CD4-positive, alpha-beta memory T cell (primary cell): ENCODE results near the gene RASGRF2. TPM values are rescaled to one million over a fixed set of nuclear protein-coding genes. Genes with fewer than 3 reads are reported as not detected.
A peak's percentile ranks its signal among the peaks of the same experiment; 100 is the strongest.

Experiments used
- CTCF ChIA-PET: fragments of 350-600 bp; sonication (Branson Sonifier 250); formaldehyde crosslinking; loops from one replicate; lab custom pipeline; 2021; ENCODE audit warnings: inconsistent platforms; ENCODE audit not compliant: partially characterized antibody; lab: Charles Lee
- POLR2A ChIA-PET: fragments of 350-600 bp; sonication (Branson Sonifier 250); formaldehyde crosslinking; loops from one replicate; lab custom pipeline; 2021; ENCODE audit not compliant: partially characterized antibody; lab: Charles Lee
- DNase-seq, 5 donors: peaks; one replicate each; pipeline versions ENCODE4 v3.0.0 to v3.0.0-alpha.2; 2020 to 2022; ENCODE audit warnings: mixed read lengths in 1 of 5
- H3K27ac ChIP-seq: one replicate; pipeline ENCODE4 v1.7.0; 2013; ENCODE audit warnings: low read depth, low read length
- H3K27me3 ChIP-seq: 2 replicates; pipeline ENCODE4 v1.7.0; 2013; ENCODE audit warnings: mild to moderate bottlenecking, low read length, moderate library complexity; ENCODE audit not compliant: insufficient read depth
- H3K36me3 ChIP-seq: 2 replicates; pipeline ENCODE4 v1.7.0; 2013; ENCODE audit warnings: mild to moderate bottlenecking, low read length, moderate library complexity; ENCODE audit not compliant: insufficient read depth
- H3K4me1 ChIP-seq: 2 replicates; pipeline ENCODE4 v1.7.0; 2013; ENCODE audit warnings: mild to moderate bottlenecking, low read length, moderate library complexity; ENCODE audit not compliant: insufficient read depth
- H3K4me3 ChIP-seq, 2 donors: one replicate each; pipeline ENCODE4 v1.7.0; 2013; ENCODE audit warnings: low read length in 2 of 2, mild to moderate bottlenecking in 1 of 2
- H3K9me3 ChIP-seq, 2 donors: one replicate each; pipeline ENCODE4 v1.7.0; 2013; ENCODE audit warnings: low read length in 2 of 2, control low read depth in 1 of 2; ENCODE audit not compliant: control insufficient read depth in 1 of 2
- H3K27ac Mint-ChIP-seq, 7 donors: one replicate each; pipeline ENCODE4 v1.8.0; 2020 to 2021; ENCODE audit warnings: mixed read lengths in 7 of 7, mild to moderate bottlenecking in 6 of 7, inconsistent platforms in 3 of 7, moderate library complexity in 3 of 7
- H3K27me3 Mint-ChIP-seq, 2 donors: one replicate each; pipeline ENCODE4 v1.8.0; 2020 to 2021; ENCODE audit warnings: mixed read lengths in 2 of 2
- H3K36me3 Mint-ChIP-seq, 2 donors: one replicate each; pipeline ENCODE4 v1.8.0; 2020 to 2021; ENCODE audit warnings: mixed read lengths in 2 of 2, inconsistent platforms in 1 of 2, mild to moderate bottlenecking in 1 of 2
- H3K4me1 Mint-ChIP-seq, 4 donors: one replicate each; pipeline ENCODE4 v1.8.0; 2020 to 2021; ENCODE audit warnings: mixed read lengths in 4 of 4, mild to moderate bottlenecking in 1 of 4
- H3K4me3 Mint-ChIP-seq, 8 donors: one replicate each; pipeline ENCODE4 v1.8.0; 2020 to 2021; ENCODE audit warnings: mixed read lengths in 8 of 8, mild to moderate bottlenecking in 7 of 8, moderate library complexity in 6 of 8, inconsistent platforms in 3 of 8
- H3K9me3 Mint-ChIP-seq, 8 donors: one replicate each; pipeline ENCODE4 v1.8.0; 2020 to 2021; ENCODE audit warnings: mixed read lengths in 8 of 8, mild to moderate bottlenecking in 5 of 8, inconsistent platforms in 3 of 8, moderate library complexity in 1 of 8
- intact Hi-C: fragments of 100-400 bp; cut with micrococcal nuclease; formaldehyde crosslinking; loops from one replicate; pipeline ENCODE4 v1.15.1; 2023
- polyA plus RNA-seq, 2 donors: library from polyadenylated mRNA; unstranded; fragments of 300-500 nt; fragmentation: Illumina TruSeq; gene quantifications; one replicate each; pipeline ENCODE4 v1.2.3, GENCODE V29; 2021
- total RNA-seq, 2 experiments: library from RNA; stranded (reverse); gene quantifications; one replicate each; pipeline ENCODE4 v1.2.3, GENCODE V29; 2021

Gene RASGRF2
- total and polyA plus RNA-seq, 4 experiments from 2014 or later: 10.0 to 39.3 (median 25.3) TPM

DNA sequence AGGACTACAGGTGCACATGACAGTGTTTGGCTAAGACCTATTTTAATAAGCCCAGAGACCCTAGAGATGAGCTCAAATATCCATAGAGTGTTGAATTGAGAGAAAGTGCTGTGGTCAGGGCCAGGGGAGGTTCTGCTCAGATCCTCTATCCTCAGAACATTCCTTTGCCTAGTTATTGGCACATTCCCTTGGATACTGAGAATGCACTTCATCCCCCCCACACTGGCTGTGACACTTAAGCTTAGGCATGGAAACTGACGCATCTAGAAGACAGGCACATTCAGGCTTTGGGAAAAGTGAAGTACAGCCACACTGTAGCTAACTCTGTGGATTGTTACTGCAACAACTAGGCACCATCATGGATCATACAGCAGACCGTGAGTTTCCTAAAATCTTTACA lies 27.1 kb upstream of the RASGRF2 start:
- Mint-ChIP-seq H3K27ac (no peak overlapping the region), H3K4me1 (peaks cover 2 to 11% (median 7%) of the 10 kb centered on the region in 4 donors), H3K36me3 (no peaks in the 10 kb centered on the region), H3K4me3 (no peak overlapping the region), H3K27me3 (no peaks in the 10 kb centered on the region), H3K9me3 (no peaks in the 10 kb centered on the region)
- no peak for DNase-seq
- no peaks in the 10 kb centered on the region for H3K9me3 ChIP-seq
- no peaks in the 10 kb centered on the region for H3K27me3 ChIP-seq
- no peak overlapping the region for H3K27ac ChIP-seq
- ChIA-PET CTCF (interaction anchor here (1.2 to 5.2 kb wide), 2 partner anchors 54 to 176 kb away, joined by 3 to 39 read pairs; no protein-coding TSS in a partner anchor), POLR2A (no interaction called here)
- no peaks in the 10 kb centered on the region for H3K4me1 ChIP-seq
- no peaks in the 10 kb centered on the region for H3K36me3 ChIP-seq
- no peak overlapping the region for H3K4me3 ChIP-seq
- intact Hi-C loops: loop anchor here (10.0 kb wide), 1 partner anchor 262 kb away; no protein-coding TSS in a partner anchor

DNA sequence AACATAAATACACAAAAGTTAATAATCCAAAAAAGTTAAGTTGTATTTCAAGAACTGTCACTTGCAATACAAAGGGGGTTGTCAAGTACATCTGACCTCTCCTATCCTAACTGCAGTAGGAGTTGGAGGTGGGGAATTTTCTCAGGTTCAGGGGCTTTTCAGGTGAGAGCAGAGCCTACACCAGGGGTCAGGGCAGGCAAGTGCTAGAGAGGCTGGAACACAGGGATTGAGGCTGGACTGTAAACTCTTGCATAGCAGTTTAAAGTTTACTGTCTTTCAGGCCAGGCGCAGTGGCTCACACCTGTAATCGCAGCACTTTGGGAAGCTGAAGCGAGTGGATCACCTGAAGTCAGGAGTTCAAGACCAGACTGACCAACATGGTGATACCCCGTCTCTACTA lies 25.4 kb upstream of the RASGRF2 start:
- Histone ChIP-seq H3K9me3 (no peaks in the 10 kb centered on the region), H3K27ac (no peak overlapping the region), H3K4me1 (no peaks in the 10 kb centered on the region), H3K27me3 (no peaks in the 10 kb centered on the region), H3K36me3 (no peaks in the 10 kb centered on the region), H3K4me3 (no peak overlapping the region)
- H3K27me3 Mint-ChIP-seq: no peaks in the 10 kb centered on the region
- no peak overlapping the region for H3K4me3 Mint-ChIP-seq
- H3K27ac Mint-ChIP-seq: peak overlapping the region in 1 of 7 donors; percentile 11
- peaks cover 0 to 3% (median 0%) of the 10 kb centered on the region in 8 donors for H3K9me3 Mint-ChIP-seq
- no peaks in the 10 kb centered on the region for H3K36me3 Mint-ChIP-seq
- intact Hi-C loops: loop anchor here (10.0 kb wide), 1 partner anchor 260 kb away; no protein-coding TSS in a partner anchor
- peaks cover 2 to 11% (median 7%) of the 10 kb centered on the region in 4 donors for H3K4me1 Mint-ChIP-seq
- ChIA-PET CTCF (interaction anchor here (0.7 to 5.2 kb wide), 4 partner anchors 16 to 176 kb away, joined by 3 to 39 read pairs (median 4); no protein-coding TSS in a partner anchor), POLR2A (no interaction called here)
- peak in 1 of 5 donors; percentile 2 for DNase-seq

DNA sequence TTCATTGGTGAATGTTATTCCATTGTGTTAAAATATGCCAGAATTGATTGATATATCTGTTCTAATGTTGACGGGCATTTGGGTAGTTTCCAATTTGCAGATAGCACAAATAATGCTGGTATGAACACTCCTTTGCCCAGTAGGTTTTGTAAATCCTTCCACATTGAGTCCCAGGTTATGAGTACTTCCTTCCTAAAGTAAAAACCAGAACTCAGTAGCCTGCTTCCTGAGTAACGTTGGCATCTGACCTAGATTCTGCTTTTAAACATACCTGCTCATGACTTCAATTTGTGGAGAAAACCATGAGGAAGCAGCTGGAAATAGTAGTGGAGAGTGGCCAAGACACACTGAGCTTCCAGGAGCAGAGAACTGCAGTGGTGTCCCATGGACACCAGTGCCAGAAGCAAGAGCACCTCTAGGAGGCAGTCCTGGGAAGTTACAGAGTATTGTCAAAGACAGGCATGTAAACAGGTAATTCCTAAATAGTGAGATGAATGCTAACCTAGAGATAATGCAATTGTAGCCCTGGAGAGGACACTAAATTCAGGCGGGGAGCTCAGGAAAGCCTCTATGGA lies 24.3 kb upstream of the RASGRF2 start:
- Histone ChIP-seq H3K9me3 (no peaks in the 10 kb centered on the region), H3K4me3 (no peak overlapping the region), H3K27me3 (no peaks in the 10 kb centered on the region), H3K4me1 (no peaks in the 10 kb centered on the region), H3K27ac (no peak overlapping the region), H3K36me3 (no peaks in the 10 kb centered on the region)
- Mint-ChIP-seq H3K27ac (no peak overlapping the region), H3K4me1 (peaks cover 2 to 11% (median 7%) of the 10 kb centered on the region in 4 donors), H3K36me3 (no peaks in the 10 kb centered on the region), H3K27me3 (no peaks in the 10 kb centered on the region), H3K9me3 (peaks cover 0 to 3% (median 0%) of the 10 kb centered on the region in 8 donors), H3K4me3 (no peak overlapping the region)
- intact Hi-C loops: loop anchor here (1.0 to 10.0 kb wide), 2 partner anchors 172 to 259 kb away; no protein-coding TSS in a partner anchor
- ChIA-PET POLR2A (interaction anchor here (0.7 kb wide), 1 partner anchor 101 kb away, joined by 3 read pairs; no protein-coding TSS in a partner anchor), CTCF (interaction anchor here (0.7 to 5.2 kb wide), 7 partner anchors 24 to 174 kb away, joined by 3 to 39 read pairs (median 3); partner anchors contain the start of gene RASGRF2)
- DNase-seq: no peak

DNA sequence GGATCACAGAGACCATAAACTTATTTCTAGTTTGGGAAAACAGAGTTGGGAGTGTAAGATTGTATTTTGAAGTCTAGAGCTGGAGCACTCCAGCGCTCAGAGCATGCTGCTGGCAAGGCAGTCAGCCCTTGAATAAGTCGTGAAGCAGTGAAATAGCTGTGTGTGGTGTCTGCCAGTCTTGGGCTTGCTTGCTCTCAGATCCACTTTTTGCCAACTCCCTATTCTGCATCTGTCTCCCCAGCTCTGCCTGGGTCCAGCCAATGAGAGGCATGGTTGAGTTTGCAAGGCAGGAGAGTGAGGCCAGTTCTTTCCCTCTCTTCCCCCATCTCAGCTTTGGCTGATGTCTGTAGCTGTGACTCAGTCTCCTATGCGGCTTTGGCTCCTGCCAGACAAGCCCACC lies 23.3 kb upstream of the RASGRF2 start:
- ChIA-PET POLR2A (interaction anchor here (0.6 kb wide), 1 partner anchor 226 kb away, joined by 3 read pairs; no protein-coding TSS in a partner anchor), CTCF (interaction anchor here (0.7 to 5.2 kb wide), 3 partner anchors 23 to 172 kb away, joined by 3 to 39 read pairs (median 3); partner anchors contain the start of gene RASGRF2)
- Histone ChIP-seq H3K27ac (no peak overlapping the region), H3K27me3 (no peaks in the 10 kb centered on the region), H3K9me3 (no peaks in the 10 kb centered on the region), H3K36me3 (no peaks in the 10 kb centered on the region), H3K4me3 (no peak overlapping the region), H3K4me1 (no peaks in the 10 kb centered on the region)
- H3K4me3 Mint-ChIP-seq: no peak overlapping the region
- DNase-seq: no peak
- no peaks in the 10 kb centered on the region for H3K36me3 Mint-ChIP-seq
- H3K27me3 Mint-ChIP-seq: no peaks in the 10 kb centered on the region
- H3K27ac Mint-ChIP-seq: no peak overlapping the region
- H3K9me3 Mint-ChIP-seq: peaks cover 0 to 3% (median 0%) of the 10 kb centered on the region in 8 donors
- H3K4me1 Mint-ChIP-seq: peaks cover 2 to 11% (median 8%) of the 10 kb centered on the region in 4 donors
- intact Hi-C loops: loop anchor here (1.0 to 10.0 kb wide), 2 partner anchors 171 to 258 kb away; no protein-coding TSS in a partner anchor

DNA sequence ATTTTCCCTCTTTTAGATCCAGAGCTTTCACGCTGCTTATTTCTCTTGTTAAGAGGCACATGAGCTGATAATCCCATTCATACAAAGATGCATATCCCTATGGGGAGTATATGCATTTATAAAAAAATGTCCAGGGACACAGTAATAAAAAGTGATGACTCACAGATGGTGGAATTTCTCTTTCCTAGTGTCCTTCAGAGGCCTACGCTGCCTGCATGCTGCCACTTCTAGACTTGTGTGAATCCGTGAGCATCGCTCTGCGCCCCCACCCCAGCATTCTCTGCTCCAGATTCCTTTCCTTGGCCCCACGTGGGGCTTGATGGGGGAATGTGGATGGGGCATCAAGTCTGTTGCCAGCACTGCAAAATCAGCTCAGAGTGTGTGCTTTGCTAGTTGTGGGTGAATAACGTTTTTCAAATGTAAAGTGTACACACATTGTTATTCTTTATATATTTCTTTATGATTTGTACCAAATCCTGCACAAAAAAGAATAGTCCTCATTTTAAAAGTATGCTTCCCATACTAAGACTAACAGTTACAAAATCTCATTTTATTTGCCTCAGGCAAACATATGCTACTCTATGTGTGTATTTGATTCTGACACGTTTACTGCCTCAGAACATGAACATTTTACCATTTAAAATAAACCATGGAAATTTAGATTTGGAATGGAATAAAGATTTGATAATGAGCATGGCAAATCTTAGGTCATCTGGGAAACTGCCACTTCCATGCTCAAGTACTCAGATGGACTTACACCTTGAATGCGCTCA lies 22.4 kb upstream of the RASGRF2 start:
- peaks cover 0 to 3% (median 0%) of the 10 kb centered on the region in 8 donors for H3K9me3 Mint-ChIP-seq
- intact Hi-C loops: loop anchor here (10.0 kb wide), 1 partner anchor 257 kb away; no protein-coding TSS in a partner anchor
- Histone ChIP-seq H3K9me3 (no peaks in the 10 kb centered on the region), H3K27ac (no peak overlapping the region), H3K36me3 (no peaks in the 10 kb centered on the region), H3K4me1 (no peaks in the 10 kb centered on the region), H3K27me3 (no peaks in the 10 kb centered on the region), H3K4me3 (no peak overlapping the region)
- ChIA-PET CTCF (interaction anchor here (5.2 kb wide), 1 partner anchor 171 kb away, joined by 39 read pairs; no protein-coding TSS in a partner anchor), POLR2A (no interaction called here)
- H3K4me1 Mint-ChIP-seq: peaks cover 2 to 11% (median 8%) of the 10 kb centered on the region in 4 donors
- no peak overlapping the region for H3K4me3 Mint-ChIP-seq
- DNase-seq: no peak
- no peak overlapping the region for H3K27ac Mint-ChIP-seq
- H3K36me3 Mint-ChIP-seq: no peaks in the 10 kb centered on the region
- no peaks in the 10 kb centered on the region for H3K27me3 Mint-ChIP-seq

DNA sequence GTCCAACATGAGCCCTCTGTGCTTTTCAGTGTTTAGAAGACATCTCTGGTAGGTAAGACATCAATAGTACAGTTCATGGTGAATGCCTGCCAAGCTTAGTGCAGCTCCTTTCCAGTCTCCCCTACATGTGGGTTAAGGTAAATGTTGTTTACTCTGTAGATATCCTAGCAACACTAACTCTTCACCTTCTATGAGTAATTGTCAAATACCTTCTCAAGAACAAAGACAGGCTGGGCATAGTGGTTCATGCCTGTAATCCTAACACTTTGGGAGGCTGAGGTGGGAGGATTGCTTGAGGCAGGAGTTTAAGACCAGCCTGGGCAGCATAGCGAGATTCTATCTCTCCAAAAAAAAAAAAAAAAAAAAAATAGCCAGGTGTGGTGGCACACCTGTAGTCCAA lies 18.7 kb upstream of the RASGRF2 start:
- H3K27me3 ChIP-seq: no peaks in the 10 kb centered on the region
- CTCF ChIA-PET: no interaction called here
- no peaks in the 10 kb centered on the region for H3K4me1 ChIP-seq
- peaks cover 0 to 1% (median 0%) of the 10 kb centered on the region in 4 donors for H3K4me1 Mint-ChIP-seq
- H3K36me3 ChIP-seq: no peaks in the 10 kb centered on the region
- POLR2A ChIA-PET: no interaction called here
- no peaks in the 10 kb centered on the region for H3K9me3 ChIP-seq
- no peak for DNase-seq
- peaks cover 0 to 4% (median 0%) of the 10 kb centered on the region in 8 donors for H3K9me3 Mint-ChIP-seq
- intact Hi-C loops: no loop called here
- no peaks in the 10 kb centered on the region for H3K27me3 Mint-ChIP-seq
- H3K36me3 Mint-ChIP-seq: no peaks in the 10 kb centered on the region
- H3K4me3 ChIP-seq: no peak overlapping the region
- no peak overlapping the region for H3K4me3 Mint-ChIP-seq
- no peak overlapping the region for H3K27ac Mint-ChIP-seq
- H3K27ac ChIP-seq: no peak overlapping the region
